Sigmoid colon (tissue), 7 donors: Measurements from ENCODE around the gene KLF5. TPM values are rescaled to one million over a fixed set of nuclear protein-coding genes. Genes with fewer than 3 reads are reported as not detected.

Experiments used
- DNase-seq: peaks from one replicate; pipeline ENCODE4 v3.0.0-alpha.2; 2019
- H3K27ac ChIP-seq, 4 donors: fragments of 200-600 bp; sonication (generic); one replicate each; pipeline ENCODE4 v1.5.1; 2016 to 2019; ENCODE audit warnings: mild to moderate bottlenecking in 1 of 4
- H3K27me3 ChIP-seq, 3 donors: fragments of 200-600 bp; sonication (generic); one replicate each; pipeline ENCODE4 v1.5.1; 2019; ENCODE audit warnings: mild to moderate bottlenecking in 1 of 3
- H3K36me3 ChIP-seq, 4 donors: fragments of 200-600 bp; sonication (generic); one replicate each; pipeline ENCODE4 v1.5.1; 2016 to 2019
- H3K4me1 ChIP-seq, 4 donors: fragments of 200-600 bp; sonication (generic); one replicate each; pipeline ENCODE4 v1.5.1; 2017 to 2019
- H3K4me3 ChIP-seq, 4 donors: fragments of 200-600 bp; sonication (generic); one replicate each; pipeline ENCODE4 v1.5.1; 2017 to 2019; ENCODE audit warnings: mild to moderate bottlenecking in 2 of 4, moderate library complexity in 1 of 4
- H3K9me3 ChIP-seq, 4 donors: fragments of 200-600 bp in 3 of 4; sonication (generic) in 3 of 4; one replicate each; pipeline versions ENCODE4 v1.5.1 to v1.6.1; 2013 to 2019
- EP300 ChIP-seq, 4 donors: sonication (generic); formaldehyde crosslinking; IDR thresholded peaks; one replicate each; pipeline ENCODE4 v1.6.1; 2017; ENCODE audit warnings: antibody characterized with exemption in 4 of 4
- POLR2A ChIP-seq, 2 donors: fragments of 450-650 bp; IDR thresholded peaks; one replicate each; pipeline ENCODE4 v1.6.1; 2016; ENCODE audit warnings: antibody characterized with exemption in 2 of 2, mild to moderate bottlenecking in 2 of 2, moderate library complexity in 2 of 2
- POLR2AphosphoS5 ChIP-seq, 4 donors: sonication (generic); formaldehyde crosslinking; IDR thresholded peaks; one replicate each; pipeline ENCODE4 v1.6.1; 2017; ENCODE audit warnings: antibody characterized with exemption in 4 of 4
- WGBS, 2 donors: extraction: QIAGEN DNeasy Blood & Tissue Kit; methylation state at CpG; one replicate each; pipeline ENCODE4 v1.1.7; 2013; 5-methylcytosine and 5-hydroxymethylcytosine counted together
- intact Hi-C: fragments of 100-400 bp; cut with DNase I; formaldehyde crosslinking; loops from one replicate; pipeline ENCODE4 v1.15.1; 2023
- polyA plus RNA-seq, 3 donors: library from polyadenylated mRNA; stranded (reverse); fragments of 200-250 nt; gene quantifications; one replicate each; pipeline ENCODE4 v1.2.3, GENCODE V29; 2013
- total RNA-seq, 4 donors: library from RNA; depleted of rRNA; stranded (reverse); fragments of >200 nt; gene quantifications; one replicate each; pipeline ENCODE4 v1.1.0, GENCODE V29; 2016
- TF ChIP-seq, protein P1 (sequence below), 4 experiments: fragments of 450-650 bp in 3 of 4; fragments of 200-600 bp in 1 of 4; IDR thresholded peaks; one replicate each; pipeline ENCODE4 v1.5.1; 2016 to 2019; ENCODE audit warnings: antibody characterized with exemption in 4 of 4, mild to moderate bottlenecking in 3 of 4, moderate library complexity in 2 of 4
- donor health status: healthy with polysubstance abuse.
- donor health status: Bipolar disorder and iron deficiency.
- donor health status: healthy.

The KLF5 gene
- total and polyA plus RNA-seq, 7 donors = 2.3 to 169 (median 3.6) TPM

DNA sequence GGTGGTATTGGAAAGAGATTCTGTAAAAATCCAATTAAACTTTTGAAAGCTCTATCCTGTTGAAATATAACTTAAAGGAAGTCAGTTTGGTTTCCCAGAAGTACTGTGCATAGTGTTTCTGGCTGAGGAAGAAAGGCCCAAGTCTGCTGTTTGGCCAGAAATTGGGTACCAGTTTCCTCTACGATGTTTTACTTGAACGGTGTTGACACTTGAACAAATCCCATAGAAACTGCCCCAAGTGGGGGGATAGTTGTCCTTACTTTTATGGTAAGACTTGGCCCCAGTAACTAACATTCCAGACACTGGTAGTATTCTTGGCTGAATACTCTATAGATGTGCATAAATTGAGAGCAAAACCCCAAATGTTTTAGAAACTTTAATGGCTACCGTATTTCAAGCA, 14.2 kb downstream of the KLF5 start:
- H3K4me1 ChIP-seq = peaks cover 0 to 12% (median 0%) of the 10 kb centered on the region in 4 donors
- intact Hi-C loops = no loop called here
- 11 to 53% methylated on average over 3 of the region's 3 CpGs for WGBS, 2 donors
- no peaks in the 10 kb centered on the region for H3K9me3 ChIP-seq
- H3K27me3 ChIP-seq = no peaks in the 10 kb centered on the region
- H3K36me3 ChIP-seq = no peaks in the 10 kb centered on the region
- TF ChIP-seq, protein P1, sequence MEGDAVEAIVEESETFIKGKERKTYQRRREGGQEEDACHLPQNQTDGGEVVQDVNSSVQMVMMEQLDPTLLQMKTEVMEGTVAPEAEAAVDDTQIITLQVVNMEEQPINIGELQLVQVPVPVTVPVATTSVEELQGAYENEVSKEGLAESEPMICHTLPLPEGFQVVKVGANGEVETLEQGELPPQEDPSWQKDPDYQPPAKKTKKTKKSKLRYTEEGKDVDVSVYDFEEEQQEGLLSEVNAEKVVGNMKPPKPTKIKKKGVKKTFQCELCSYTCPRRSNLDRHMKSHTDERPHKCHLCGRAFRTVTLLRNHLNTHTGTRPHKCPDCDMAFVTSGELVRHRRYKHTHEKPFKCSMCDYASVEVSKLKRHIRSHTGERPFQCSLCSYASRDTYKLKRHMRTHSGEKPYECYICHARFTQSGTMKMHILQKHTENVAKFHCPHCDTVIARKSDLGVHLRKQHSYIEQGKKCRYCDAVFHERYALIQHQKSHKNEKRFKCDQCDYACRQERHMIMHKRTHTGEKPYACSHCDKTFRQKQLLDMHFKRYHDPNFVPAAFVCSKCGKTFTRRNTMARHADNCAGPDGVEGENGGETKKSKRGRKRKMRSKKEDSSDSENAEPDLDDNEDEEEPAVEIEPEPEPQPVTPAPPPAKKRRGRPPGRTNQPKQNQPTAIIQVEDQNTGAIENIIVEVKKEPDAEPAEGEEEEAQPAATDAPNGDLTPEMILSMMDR (IDR thresholded peaks at IDR 0.05) = no peak
- TF ChIP-seq EP300 (IDR thresholded peaks at IDR 0.05) (no peak), POLR2AphosphoS5 (IDR thresholded peaks at IDR 0.05) (no peak), POLR2A (IDR thresholded peaks at IDR 0.05) (no peak)
- no peak overlapping the region for H3K27ac ChIP-seq
- no peak overlapping the region for H3K4me3 ChIP-seq
- DNase-seq = no peak

DNA sequence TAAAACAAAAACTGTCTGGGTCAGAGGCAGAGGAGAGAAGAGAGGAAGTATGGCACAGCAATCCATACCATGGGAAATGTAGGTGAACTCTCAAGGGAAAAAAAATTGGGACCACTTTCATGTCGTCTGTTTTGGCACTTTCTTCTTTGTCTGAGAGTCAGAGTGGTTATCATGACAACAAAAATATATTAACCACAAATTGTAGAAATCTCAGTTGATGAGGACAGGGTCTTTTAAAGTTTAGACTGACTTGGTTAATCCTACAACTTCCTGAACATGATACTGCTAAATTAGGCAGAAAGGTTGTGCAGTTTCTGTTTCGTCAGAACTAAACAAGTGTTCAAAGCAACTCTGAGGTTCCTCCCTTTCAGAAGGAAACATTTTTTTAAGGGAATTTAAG, 15.2 kb downstream of the KLF5 start:
- DNase-seq = no peak

DNA sequence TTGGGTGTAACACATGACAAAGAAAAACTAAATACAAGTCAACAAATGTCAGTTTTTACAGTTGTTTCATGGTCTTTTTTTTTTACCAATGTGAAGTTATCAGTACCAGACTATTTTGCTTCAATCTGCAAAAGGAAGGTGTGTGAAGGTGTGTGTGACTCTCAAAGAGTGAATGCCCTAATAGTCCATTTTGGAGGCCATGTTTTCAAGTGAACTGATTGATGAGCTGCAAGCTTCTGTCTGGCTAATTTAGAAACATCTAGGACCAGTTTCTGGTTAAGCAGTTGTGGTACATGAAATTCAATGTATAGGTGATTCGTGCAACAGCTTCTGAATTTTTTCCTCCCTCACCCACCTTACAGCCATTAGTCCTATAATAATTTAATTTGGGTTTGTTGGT, 16.1 kb downstream of the KLF5 start:
- Histone ChIP-seq H3K9me3 (no peaks in the 10 kb centered on the region), H3K36me3 (no peaks in the 10 kb centered on the region), H3K27ac (no peak overlapping the region), H3K4me3 (no peak overlapping the region), H3K27me3 (no peaks in the 10 kb centered on the region), H3K4me1 (peaks cover 0 to 12% (median 0%) of the 10 kb centered on the region in 4 donors)
- intact Hi-C loops = no loop called here
- 24 to 74% methylated on average over 1 of the region's 1 CpG for WGBS, 2 donors
- no peak for TF ChIP-seq EP300 (IDR thresholded peaks at IDR 0.05)
- no peak for TF ChIP-seq POLR2AphosphoS5 (IDR thresholded peaks at IDR 0.05)
- TF ChIP-seq, protein P1 (IDR thresholded peaks at IDR 0.05) = no peak
- TF ChIP-seq POLR2A (IDR thresholded peaks at IDR 0.05) = no peak
- no peak for DNase-seq

More for the DNA sequence above, 15.2 kb downstream of the KLF5 start:
- TF ChIP-seq, protein P1 (IDR thresholded peaks at IDR 0.05) = no peak
- TF ChIP-seq EP300 (IDR thresholded peaks at IDR 0.05) (no peak), POLR2AphosphoS5 (IDR thresholded peaks at IDR 0.05) (no peak), POLR2A (IDR thresholded peaks at IDR 0.05) (no peak)
- Histone ChIP-seq H3K36me3 (no peaks in the 10 kb centered on the region), H3K27ac (no peak overlapping the region), H3K9me3 (no peaks in the 10 kb centered on the region), H3K4me1 (peaks cover 0 to 12% (median 0%) of the 10 kb centered on the region in 4 donors), H3K27me3 (no peaks in the 10 kb centered on the region), H3K4me3 (no peak overlapping the region)
- WGBS, 2 donors = 6 to 28% methylated on average over 2 of the region's 2 CpGs
- intact Hi-C loops = no loop called here

DNA sequence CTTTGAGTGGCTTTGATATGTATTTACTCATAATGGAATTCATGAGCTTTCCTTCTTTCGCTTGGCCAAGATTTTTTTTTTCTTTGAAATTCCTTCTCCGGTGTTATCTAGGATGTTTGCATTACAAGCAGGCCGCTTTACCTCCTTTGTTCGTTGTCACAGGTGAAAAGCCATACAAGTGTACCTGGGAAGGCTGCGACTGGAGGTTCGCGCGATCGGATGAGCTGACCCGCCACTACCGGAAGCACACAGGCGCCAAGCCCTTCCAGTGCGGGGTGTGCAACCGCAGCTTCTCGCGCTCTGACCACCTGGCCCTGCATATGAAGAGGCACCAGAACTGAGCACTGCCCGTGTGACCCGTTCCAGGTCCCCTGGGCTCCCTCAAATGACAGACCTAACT, 16.7 kb downstream of the KLF5 start:
- DNase-seq = no peak

More for the DNA sequence above, 16.7 kb downstream of the KLF5 start:
- TF ChIP-seq, protein P1 (IDR thresholded peaks at IDR 0.05) = no peak
- TF ChIP-seq POLR2A (IDR thresholded peaks at IDR 0.05) (no peak), POLR2AphosphoS5 (IDR thresholded peaks at IDR 0.05) (no peak), EP300 (IDR thresholded peaks at IDR 0.05) (no peak)
- WGBS, 2 donors = 30 to 57% methylated on average over 18 of the region's 18 CpGs
- no peak overlapping the region for H3K27ac ChIP-seq
- no peaks in the 10 kb centered on the region for H3K27me3 ChIP-seq
- H3K9me3 ChIP-seq = no peaks in the 10 kb centered on the region
- intact Hi-C loops = no loop called here
- H3K4me1 ChIP-seq = peaks cover 0 to 12% (median 0%) of the 10 kb centered on the region in 4 donors
- no peak overlapping the region for H3K4me3 ChIP-seq
- no peaks in the 10 kb centered on the region for H3K36me3 ChIP-seq
